NCI-H526 treated with DMSO at 0.1 percent for 48 hours (cell line): ENCODE results near the gene LINGO1.
A peak's percentile ranks its signal among the peaks of the same experiment; 100 is the strongest.

Source experiments
- DNase-seq: peaks from one replicate; lab custom pipeline; 2025; lab: John Stamatoyannopoulos, UW

The LINGO1 gene

DNA sequence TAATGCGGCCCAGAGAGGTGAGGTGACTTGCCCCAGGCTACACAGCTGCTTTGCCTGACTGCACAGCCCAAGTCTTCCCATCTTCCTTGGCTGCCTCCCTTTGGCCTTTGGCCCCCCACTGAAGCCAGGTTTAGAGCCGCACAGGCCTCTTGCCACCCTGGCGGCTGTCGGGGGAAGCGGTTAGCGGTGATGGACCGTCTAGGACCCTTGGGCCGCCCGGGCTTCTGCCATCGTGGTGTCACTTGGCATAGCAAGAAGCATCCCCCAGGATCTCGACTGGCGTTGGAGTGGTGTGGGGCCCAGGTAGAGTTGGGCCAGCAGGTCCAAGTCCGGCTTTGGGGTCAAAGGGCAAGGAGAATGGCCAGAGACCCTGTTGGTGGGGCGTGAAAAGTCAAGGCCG is 61.0 kb downstream of the LINGO1 start:
- DNase-seq: no peak

DNA sequence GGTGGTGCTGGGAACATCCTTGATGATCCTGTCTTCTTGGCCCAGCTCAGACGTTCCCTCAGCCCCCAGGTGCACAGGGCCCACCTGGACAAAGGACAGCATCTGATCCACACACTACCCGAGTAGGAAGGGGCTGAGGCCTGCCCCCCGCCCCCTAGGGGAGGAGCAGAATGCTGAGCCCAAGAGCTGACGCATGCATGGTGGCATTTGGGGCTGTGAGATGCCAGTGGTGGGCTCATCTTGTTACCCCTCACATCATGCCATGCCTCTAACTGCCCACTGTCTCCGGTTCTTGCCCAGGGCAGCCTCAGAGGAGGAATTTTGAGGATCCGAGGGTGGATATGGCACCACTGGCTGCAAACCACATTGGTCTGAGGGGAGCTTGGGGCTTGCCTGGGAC is 61.5 kb downstream of the LINGO1 start:
- no peak for DNase-seq

DNA sequence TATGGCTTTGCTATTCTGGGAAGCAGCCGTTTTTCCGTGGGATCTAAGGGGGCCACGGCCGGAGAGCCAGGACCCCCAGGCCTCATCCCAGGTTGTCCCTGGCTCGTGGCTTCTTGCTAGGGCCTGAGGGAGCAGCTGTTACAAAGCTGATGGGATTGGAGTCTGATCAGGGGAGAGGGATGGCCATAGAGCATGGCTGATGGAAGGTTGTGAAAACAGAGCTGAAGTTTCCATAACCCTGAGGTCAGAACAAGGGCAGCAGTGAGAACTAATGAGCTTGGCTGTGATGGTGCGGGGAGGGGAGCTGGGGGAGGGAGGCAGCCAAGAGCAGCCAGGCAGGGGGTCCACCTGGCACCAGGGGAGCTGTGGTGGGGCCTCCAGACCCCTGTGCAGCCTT is 63.0 kb downstream of the LINGO1 start:
- DNase-seq: peak; percentile 26

DNA sequence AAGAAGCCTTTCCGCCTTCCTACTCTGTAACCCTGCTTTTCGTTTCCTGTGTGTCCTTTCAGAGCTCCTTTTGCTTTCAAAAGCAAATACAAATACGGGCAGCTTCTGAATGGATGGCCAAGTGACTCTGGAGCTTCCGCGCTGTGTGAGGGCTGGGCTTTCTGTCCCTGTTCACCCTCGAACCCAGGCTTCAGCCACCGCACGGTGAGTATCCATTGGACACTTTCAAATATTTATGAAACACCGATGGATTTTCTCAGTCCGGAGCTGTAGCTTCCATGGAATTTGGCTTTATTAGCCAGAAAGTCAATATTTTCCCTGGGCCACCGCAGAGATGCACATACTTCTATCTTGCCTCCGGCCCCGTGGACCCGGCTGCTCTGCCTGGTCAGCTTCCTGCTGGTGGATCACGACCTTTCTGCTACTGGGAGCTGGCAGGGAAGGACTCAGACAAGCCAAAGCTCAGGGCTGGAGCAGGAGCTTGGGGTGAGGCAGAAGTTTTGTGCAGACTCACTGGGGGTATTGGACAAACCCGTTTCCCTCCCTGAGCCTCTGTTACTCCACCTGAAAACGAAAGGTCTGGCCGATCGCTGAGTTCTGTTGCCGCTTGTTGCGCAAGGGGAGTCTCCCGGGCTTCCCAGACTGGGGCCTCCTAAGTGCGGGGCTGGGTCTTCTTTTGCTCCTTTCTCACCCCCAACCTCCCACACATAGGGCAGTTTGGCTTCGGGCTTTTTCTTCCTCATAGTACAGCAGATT is 63.6 kb downstream of the LINGO1 start:
- no peak for DNase-seq

DNA sequence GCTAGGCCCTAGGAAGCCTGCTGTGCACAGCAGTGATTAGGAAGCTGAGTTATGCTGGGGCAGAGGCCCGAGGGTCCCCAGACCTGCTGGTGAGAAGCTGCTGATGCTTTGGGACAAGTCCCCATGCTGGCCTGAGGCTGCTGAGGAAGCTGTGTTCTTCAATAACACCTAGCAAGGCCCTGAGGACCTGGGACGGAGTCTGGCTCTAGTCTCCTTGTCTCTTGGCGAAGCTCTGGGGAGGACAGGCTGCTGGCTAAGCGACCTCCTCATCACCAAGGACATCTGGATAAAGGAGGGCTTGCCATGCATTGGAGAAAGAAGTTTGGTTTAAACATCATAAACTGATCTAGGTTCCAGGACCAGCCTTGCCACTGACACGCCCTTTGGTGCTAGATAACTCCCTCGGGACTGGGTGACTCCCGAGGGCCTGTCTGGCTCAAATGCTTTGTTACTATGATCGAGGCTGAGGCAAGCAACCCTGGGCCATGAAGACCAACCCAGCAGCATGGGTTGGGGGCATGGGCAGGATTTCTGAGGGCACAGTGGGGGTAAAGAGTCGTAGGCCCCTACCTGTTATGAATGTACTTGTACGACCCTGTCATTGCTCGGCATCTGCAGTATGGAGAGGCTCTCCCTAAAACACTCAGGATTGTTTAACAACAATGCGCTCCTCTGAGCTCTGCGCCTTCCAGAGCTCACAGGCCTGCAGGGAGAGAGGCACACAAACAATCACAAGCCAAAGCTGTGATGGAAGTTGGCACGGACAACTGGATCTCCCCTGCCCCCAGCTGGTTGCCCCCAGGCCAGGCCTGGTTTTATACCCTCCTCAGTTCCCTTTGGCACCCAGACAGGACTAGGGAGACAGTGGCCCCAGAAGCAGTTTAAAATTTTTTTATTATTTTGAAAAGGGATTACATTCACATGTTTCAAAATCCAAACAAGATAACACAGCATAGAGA is 64.4 kb downstream of the LINGO1 start:
- DNase-seq: peak; percentile 28

DNA sequence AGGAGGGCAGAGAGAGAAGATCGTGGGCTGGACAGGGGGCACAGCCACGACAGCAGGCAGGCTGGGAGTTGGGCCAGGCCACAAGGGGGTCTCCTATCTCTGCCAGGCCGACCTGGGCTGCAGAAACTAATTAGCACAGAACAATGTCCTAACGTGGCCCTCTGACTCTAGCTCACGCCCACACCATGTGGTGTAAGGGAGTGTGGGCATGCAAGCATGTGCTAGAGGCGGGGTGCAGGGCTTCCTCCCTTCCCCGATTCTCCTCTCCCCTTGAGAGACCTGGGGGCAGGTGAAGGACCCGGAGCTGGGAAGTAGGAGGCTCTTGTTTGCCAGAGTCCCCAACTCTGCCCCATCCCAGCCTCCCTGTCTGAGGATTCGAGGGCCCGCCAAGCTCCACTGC is 65.5 kb downstream of the LINGO1 start:
- DNase-seq: no peak

DNA sequence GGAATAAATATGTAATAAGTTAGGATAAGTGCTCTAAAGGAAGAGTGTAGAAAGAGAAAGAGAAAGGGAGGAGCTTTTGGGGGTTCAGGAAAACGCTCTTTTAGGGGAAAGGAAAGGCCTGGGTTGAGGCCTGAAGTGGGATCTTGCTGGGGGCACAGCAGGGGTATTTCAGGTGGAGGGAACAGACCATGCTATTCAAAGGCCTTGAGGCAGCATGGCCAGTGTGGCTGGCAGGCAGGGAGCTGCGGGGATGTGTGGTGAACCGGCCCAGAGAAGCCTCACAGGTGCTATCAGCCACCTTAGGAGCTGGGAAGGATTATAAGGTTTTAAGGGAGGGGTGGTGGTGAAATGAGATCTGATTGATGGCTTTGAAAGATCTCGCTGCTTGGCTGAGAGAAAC is 66.6 kb downstream of the LINGO1 start:
- DNase-seq: no peak

DNA sequence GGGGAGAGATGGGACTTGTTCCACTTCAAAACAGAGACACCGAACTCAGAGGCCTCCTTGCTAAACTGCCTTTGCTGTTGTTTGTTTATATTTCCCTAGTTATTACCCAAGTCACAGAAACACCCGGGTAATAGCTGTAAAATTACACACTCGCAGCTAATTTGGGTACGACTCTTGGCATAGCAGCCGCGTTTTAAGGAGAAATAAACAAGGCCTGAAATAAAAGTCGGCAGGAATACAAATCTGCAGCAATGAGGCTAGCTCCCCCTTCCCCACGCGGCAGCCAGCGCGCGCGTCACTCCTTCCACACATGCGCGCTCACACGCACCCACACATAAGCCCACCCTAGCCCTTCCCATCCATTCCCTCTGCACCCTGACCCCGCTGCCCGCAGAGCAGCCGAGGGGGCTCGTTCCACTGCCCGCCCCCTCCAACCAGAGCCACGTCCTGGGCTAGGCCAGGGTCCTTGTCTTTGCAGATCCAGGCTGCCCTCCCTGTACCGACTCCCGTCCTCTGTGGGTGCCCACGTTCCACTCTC is 67.3 kb downstream of the LINGO1 start:
- no peak for DNase-seq

DNA sequence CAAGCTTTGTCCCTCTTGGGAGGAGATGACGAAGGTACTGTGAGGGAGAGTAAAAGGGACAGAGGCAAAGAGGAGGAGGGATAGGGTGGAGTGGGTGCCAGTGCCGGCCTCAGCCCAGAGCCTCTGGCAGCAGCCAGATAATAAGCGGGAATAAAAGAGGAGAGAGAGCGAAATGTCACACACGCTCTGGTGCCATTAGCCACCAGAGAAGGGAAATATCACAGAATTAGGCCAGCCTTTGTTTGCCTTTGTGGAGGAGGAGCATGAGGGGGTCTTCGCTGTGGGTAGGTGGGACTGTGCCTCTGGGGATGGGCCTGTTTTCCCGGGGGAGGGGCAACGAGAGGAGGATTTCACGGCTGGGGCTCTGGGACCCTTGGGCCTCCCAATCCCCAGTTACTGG is 67.8 kb downstream of the LINGO1 start:
- no peak for DNase-seq

DNA sequence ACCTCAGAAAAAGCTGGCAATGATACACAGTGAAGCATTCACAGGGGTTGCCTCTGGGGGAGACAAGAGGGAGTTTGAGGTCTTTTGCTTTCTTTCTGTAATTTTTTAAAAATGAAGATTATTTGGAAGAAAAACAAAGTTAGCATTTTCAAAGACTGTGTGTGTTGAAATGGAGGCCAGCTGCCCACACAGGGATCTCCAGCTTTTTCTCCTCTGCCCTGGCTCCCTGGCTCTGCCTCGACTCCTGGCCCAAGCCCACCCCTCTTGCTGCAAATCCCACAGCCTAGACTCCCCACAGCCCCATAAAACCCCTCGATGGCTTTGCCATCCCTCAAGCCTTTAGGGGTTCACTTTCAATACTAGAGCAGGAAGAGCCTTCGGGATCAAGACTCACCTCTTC is 68.4 kb downstream of the LINGO1 start:
- no peak for DNase-seq

DNA sequence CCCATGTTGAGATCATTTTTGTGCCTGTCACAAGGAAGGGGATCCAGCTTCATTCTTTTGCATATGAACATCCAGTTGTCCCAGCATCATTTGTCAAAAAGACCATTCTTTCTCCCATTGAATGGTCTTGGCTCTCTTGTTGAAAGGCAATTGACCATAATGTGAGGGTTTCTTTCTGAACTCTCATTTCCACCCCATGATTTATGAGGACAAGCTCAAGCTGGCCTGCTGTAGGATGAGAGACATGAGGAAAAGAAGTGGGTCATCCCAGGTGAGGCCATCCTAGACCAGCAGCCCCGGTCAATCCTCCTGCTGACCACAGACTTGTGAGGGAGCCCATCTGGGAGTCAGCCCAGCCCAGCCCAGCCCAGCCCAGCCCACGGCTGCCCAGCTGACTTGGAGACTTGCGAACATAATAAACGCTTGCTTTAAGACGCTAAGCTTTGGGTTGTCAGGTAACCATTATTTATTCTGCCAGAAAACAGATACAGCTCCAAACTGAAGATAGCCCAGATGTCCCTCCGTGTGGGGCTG is 69.0 kb downstream of the LINGO1 start:
- DNase-seq: no peak
